Colonic mucosa (tissue), 4 donors: ENCODE measurements around the gene OGFOD2. TPM values are rescaled to one million over a fixed set of nuclear protein-coding genes. Genes with fewer than 3 reads are reported as not detected.

Source experiments
- DNase-seq: peaks from one replicate; pipeline ENCODE4 v3.0.0-alpha.2; 2020
- H3K27ac ChIP-seq: fragments of 200-600 bp; one replicate; pipeline ENCODE4 v1.8.0; 2021
- H3K27me3 ChIP-seq: fragments of 200-600 bp; one replicate; pipeline ENCODE4 v1.8.0; 2021
- H3K36me3 ChIP-seq: fragments of 200-600 bp; one replicate; pipeline ENCODE4 v1.8.0; 2021
- H3K4me1 ChIP-seq: fragments of 200-600 bp; one replicate; pipeline ENCODE4 v1.8.0; 2021; ENCODE audit warnings: mild to moderate bottlenecking
- H3K4me3 ChIP-seq: fragments of 200-600 bp; one replicate; pipeline ENCODE4 v1.8.0; 2021
- H3K9ac ChIP-seq, 2 donors: one replicate each; pipeline ENCODE4 v1.7.0; 2013; ENCODE audit warnings: control low read depth in 2 of 2, low read depth in 2 of 2, low read length in 2 of 2
- H3K9me3 ChIP-seq: fragments of 200-600 bp; one replicate; pipeline ENCODE4 v1.8.0; 2021
- intact Hi-C: fragments of 100-400 bp; cut with DNase I; formaldehyde crosslinking; loops from one replicate; pipeline ENCODE4 v1.14.1; 2022
- total RNA-seq, 2 donors: library from RNA; stranded (reverse); fragmentation: NEBNext Ultra II Directional in 1 of 2; extraction: Animal tissue kit (Norgen Biotek cat#: 25700) in 1 of 2; gene quantifications; one replicate each; pipeline ENCODE4 v1.2.1, GENCODE V29; 2021
- TF ChIP-seq, protein P1 (sequence below): fragments of 200-600 bp; IDR thresholded peaks from one replicate; pipeline ENCODE4 v1.8.0; 2022; ENCODE audit warnings: antibody characterized with exemption, mild to moderate bottlenecking
- donor health status: healthy.
- donor health status: DM: no; HTN: no; CAD: no.
- donor health status: DM: no; HTN: no; CAD: no.

The OGFOD2 gene
- total RNA-seq, 2 donors from 2014 or later = 15.9 to 28.1 TPM

DNA sequence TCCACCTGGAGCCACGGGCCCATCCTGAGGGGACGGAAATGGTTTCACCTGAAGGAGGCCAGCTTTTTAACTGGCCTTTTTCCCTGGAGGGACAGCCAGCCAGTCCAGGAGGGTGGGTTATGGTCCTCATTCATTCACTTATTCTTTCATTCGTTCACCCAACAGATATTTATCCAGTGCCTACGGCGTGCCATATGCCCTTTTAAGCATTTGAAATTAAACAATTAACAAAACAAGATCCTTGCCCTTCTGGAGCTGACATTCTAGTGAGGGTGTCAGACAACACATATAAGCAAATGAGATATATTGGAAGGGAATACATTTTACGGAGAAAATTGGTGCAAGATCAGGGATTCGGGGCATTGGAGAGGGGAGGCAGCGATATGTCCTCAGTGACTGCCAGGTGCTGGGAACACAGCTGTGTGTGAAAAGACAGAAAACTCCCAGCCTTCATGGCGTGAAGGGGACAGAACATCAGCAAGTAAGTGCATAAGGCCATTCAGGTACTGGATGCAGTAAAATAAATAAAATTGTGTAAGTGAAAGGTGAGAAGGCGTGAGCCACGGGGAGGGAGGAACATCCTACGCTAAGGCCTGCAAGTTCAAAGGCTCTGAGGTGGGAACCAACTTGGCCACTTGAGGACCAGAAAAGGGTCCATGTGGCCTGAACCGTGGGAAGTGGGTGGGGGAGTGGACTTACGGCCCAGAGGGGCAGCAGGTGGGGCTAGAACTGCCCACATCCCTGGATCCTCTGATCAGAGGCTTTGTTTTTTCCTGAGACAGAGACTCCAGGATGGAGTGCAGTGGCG, 8.1 kb upstream of the OGFOD2 start:
- H3K27ac ChIP-seq = no peak overlapping the region
- H3K4me1 ChIP-seq = peaks cover 21% of the 10 kb centered on the region
- no peaks in the 10 kb centered on the region for H3K27me3 ChIP-seq
- peak; percentile 22 for DNase-seq
- intact Hi-C loops = no loop called here
- peak overlapping the region in 1 of 2 donors; percentile 38 for H3K9ac ChIP-seq
- H3K9me3 ChIP-seq = no peaks in the 10 kb centered on the region
- H3K4me3 ChIP-seq = no peak overlapping the region
- H3K36me3 ChIP-seq = no peaks in the 10 kb centered on the region
- TF ChIP-seq, protein P1, sequence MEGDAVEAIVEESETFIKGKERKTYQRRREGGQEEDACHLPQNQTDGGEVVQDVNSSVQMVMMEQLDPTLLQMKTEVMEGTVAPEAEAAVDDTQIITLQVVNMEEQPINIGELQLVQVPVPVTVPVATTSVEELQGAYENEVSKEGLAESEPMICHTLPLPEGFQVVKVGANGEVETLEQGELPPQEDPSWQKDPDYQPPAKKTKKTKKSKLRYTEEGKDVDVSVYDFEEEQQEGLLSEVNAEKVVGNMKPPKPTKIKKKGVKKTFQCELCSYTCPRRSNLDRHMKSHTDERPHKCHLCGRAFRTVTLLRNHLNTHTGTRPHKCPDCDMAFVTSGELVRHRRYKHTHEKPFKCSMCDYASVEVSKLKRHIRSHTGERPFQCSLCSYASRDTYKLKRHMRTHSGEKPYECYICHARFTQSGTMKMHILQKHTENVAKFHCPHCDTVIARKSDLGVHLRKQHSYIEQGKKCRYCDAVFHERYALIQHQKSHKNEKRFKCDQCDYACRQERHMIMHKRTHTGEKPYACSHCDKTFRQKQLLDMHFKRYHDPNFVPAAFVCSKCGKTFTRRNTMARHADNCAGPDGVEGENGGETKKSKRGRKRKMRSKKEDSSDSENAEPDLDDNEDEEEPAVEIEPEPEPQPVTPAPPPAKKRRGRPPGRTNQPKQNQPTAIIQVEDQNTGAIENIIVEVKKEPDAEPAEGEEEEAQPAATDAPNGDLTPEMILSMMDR = no peak

DNA sequence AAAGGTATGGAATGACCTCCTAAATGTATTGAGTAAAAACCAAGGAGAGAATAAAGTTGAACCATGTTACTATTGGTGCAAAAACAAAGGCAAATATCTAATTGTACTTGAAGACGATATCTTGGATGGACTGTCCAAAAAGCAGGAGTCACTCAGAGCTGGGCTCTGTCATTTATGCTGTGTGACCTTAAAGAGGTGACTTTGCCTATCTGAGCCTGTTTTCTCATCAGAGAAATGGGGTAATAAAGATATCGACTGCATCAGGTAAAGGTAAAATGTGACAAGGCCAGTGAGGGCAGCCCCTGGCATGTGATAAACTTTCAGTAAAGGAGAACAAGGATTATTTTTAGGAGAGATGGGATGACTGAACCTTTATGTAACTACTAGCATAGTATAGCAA, 6.9 kb upstream of the OGFOD2 start:
- H3K27me3 ChIP-seq = no peaks in the 10 kb centered on the region
- DNase-seq = no peak
- TF ChIP-seq, protein P1 = no peak
- intact Hi-C loops = no loop called here
- no peak overlapping the region for H3K27ac ChIP-seq
- no peak overlapping the region for H3K4me3 ChIP-seq
- peaks cover 15% of the 10 kb centered on the region for H3K4me1 ChIP-seq
- no peaks in the 10 kb centered on the region for H3K36me3 ChIP-seq
- no peaks in the 10 kb centered on the region for H3K9me3 ChIP-seq
- no peak overlapping the region for H3K9ac ChIP-seq

DNA sequence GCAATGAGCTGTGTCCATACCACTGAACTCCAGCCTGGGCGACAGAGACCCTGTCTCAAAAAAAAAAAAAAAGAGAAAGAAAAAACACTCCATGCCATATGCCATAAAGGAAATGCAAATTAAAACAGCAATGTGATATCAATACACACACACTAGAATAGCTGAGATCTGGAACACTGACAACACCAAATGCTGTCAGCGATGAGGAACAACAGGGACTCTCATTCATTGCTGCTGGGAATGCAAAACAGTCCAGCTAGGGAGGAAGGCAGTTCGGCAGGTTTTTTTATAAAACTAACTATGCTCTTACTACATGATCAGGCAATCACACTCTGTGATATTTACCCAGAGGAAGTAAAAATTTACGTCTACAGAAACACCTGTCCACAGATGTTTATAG, 5.4 kb upstream of the OGFOD2 start:
- TF ChIP-seq, protein P1 = no peak
- Histone ChIP-seq H3K36me3 (no peaks in the 10 kb centered on the region), H3K4me1 (peaks cover 15% of the 10 kb centered on the region), H3K27ac (no peak overlapping the region), H3K4me3 (no peak overlapping the region), H3K9me3 (no peaks in the 10 kb centered on the region), H3K27me3 (no peaks in the 10 kb centered on the region), H3K9ac (no peak overlapping the region)
- DNase-seq = peak; percentile 18
- intact Hi-C loops = loop anchor here (10.0 kb wide), 1 partner anchor 175 kb away; no protein-coding TSS in a partner anchor

DNA sequence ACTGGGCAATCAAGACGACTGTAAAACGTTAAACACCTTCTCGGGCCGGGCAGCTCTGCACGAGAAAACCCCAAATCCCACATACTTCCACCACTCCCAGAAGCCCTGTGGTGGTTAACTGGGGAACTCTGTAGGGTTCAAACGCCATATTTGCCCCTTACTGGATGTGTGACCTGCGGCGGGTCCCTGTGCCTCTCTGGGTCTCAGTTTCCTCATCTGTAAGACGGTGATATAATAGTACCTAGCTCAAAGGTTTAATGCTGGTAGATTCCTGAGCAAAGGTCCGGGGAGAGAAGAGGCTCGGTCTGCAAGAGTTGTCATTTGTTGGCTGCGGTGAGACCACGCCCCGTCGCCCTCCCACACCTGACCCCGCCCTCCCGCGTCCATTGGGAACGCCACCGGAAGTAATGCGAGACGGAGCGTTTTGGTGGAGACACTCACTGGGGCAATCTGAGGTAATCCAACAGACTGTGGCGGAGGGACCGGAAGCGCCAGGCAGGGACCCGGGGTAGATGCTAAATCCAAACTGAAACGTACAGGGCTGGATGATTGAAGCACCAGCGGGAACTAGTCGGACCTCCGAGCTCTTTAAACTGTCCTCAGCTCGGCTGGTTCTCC, 661 bp upstream of the OGFOD2 start:
- Histone ChIP-seq H3K27ac (peak overlapping the region; percentile 98), H3K27me3 (no peaks in the 10 kb centered on the region), H3K36me3 (no peaks in the 10 kb centered on the region), H3K4me3 (peak overlapping the region; percentile 82), H3K4me1 (peaks cover 18% of the 10 kb centered on the region), H3K9me3 (no peaks in the 10 kb centered on the region), H3K9ac (peak overlapping the region; percentile 95 to 96)
- DNase-seq = peak; percentile 100
- TF ChIP-seq, protein P1 = no peak
- intact Hi-C loops = loop anchor here (10.0 kb wide), 1 partner anchor 170 kb away; no protein-coding TSS in a partner anchor

DNA sequence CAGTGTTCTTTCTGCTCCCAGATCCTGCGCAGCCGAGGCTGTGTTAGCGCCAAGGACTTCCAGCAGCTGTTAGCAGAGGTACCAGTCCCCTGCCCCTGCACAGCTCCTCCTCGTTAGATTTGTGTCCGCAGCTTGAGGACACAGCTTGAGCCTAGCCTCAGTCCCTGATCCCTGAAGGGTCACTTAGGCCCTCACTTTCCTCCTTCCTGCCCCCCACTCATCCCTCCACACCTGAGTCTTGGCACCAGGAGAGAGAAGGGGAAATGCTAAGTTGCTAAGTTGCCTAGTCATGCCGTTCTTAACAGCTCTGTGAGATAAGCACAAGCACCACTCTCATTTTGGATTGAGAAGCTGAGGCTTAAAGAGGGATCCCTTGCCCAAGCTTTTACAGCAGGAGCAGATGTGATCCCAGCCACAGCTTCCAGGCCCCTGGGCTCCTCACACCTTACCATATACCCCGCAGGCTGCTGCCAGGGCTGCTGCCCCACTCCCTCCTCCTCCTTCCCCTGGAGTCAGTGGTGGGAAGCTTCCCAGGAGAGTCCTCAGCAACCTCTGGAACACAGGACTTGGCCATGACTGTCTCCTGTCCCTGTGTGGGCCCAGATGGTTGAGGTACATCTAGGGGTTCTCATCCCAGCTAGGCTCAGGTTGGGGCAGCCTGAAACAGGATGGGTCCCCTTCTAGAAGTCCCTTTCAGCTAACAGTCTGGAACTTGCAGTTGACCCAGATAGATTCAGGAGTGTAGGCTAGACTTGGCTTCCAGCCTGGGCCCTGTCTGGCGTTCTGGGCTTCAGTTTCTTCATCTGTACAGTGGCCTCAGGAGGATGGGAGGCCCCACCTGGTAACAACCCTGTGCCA, 975 bp downstream of the OGFOD2 start:
- peaks cover 23% of the 10 kb centered on the region for H3K4me1 ChIP-seq
- intact Hi-C loops = loop anchor here (10.0 kb wide), 1 partner anchor 169 kb away; no protein-coding TSS in a partner anchor

More for the DNA sequence above, 975 bp downstream of the OGFOD2 start:
- DNase-seq = no peak
- TF ChIP-seq, protein P1 = no peak
- no peaks in the 10 kb centered on the region for H3K27me3 ChIP-seq
- H3K4me3 ChIP-seq = peak overlapping the region; percentile 82
- peak overlapping the region; percentile 98 for H3K27ac ChIP-seq
- peak overlapping the region; percentile 95 to 96 for H3K9ac ChIP-seq
- no peaks in the 10 kb centered on the region for H3K36me3 ChIP-seq
- H3K9me3 ChIP-seq = no peaks in the 10 kb centered on the region
